WTC11 (cell line): ENCODE data around the gene PROK2. TPM values are rescaled to one million over a fixed set of nuclear protein-coding genes. Genes with fewer than 3 reads are reported as not detected.

Experiments
- ATAC-seq: fragments of 200-7000 bp; cut with Tn5 transposase; 2 replicates; pipeline ENCODE4 v1.10.0; 2021; ENCODE audit warnings: mild to moderate bottlenecking, moderate library complexity
- CTCF ChIA-PET: fragments of 300-600 bp; sonication (Branson Sonifier 250); formaldehyde crosslinking; loops from one replicate; lab custom pipeline; 2021; ENCODE audit warnings: antibody characterized with exemption; lab: Charles Lee
- POLR2A ChIA-PET: fragments of 350-600 bp; sonication (Branson Sonifier 250); formaldehyde crosslinking; loops from one replicate; lab custom pipeline; 2021; ENCODE audit warnings: antibody characterized with exemption; lab: Charles Lee
- DNase-seq: peaks from one replicate; pipeline ENCODE4 v3.0.0; 2021; ENCODE audit warnings: low spot score
- H3K27ac Mint-ChIP-seq: 2 replicates; pipeline ENCODE4 v1.8.0; 2021; ENCODE audit warnings: mixed read lengths
- H3K27me3 Mint-ChIP-seq: 2 replicates; pipeline ENCODE4 v1.8.0; 2021; ENCODE audit warnings: low read depth, mild to moderate bottlenecking, moderate library complexity, mixed read lengths
- H3K36me3 Mint-ChIP-seq: 2 replicates; pipeline ENCODE4 v1.8.0; 2021; ENCODE audit warnings: mixed read lengths
- H3K4me1 Mint-ChIP-seq: 2 replicates; pipeline ENCODE4 v1.8.0; 2022; ENCODE audit warnings: mixed read lengths
- H3K4me3 Mint-ChIP-seq: 2 replicates; pipeline ENCODE4 v1.8.0; 2021; ENCODE audit warnings: mild to moderate bottlenecking, moderate library complexity, mixed read lengths
- H3K9me3 Mint-ChIP-seq: 2 replicates; pipeline ENCODE4 v1.8.0; 2021; ENCODE audit warnings: mixed read lengths
- ESRRA ChIP-seq: sonication (generic); formaldehyde crosslinking; IDR thresholded peaks from 2 replicates; pipeline ENCODE4 v1.8.1; 2022; ENCODE audit warnings: mild to moderate bottlenecking, missing genetic modification reagents, borderline replicate concordance
- GABPB1 ChIP-seq: sonication (generic); formaldehyde crosslinking; IDR thresholded peaks from 2 replicates; pipeline ENCODE4 v1.8.1; 2023; ENCODE audit warnings: mild to moderate bottlenecking, missing genetic modification reagents
- HMGXB4 ChIP-seq: sonication (generic); formaldehyde crosslinking; IDR thresholded peaks from 2 replicates; pipeline ENCODE4 v1.8.1; 2023; ENCODE audit warnings: mild to moderate bottlenecking, moderate library complexity, missing genetic modification reagents
- IRF2 ChIP-seq: sonication (generic); formaldehyde crosslinking; IDR thresholded peaks from 2 replicates; pipeline ENCODE4 v1.8.0; 2022; ENCODE audit warnings: low read depth, missing genetic modification reagents, borderline replicate concordance
- MLX ChIP-seq: sonication (generic); formaldehyde crosslinking; IDR thresholded peaks from 2 replicates; pipeline ENCODE4 v1.8.1; 2023; ENCODE audit warnings: mild to moderate bottlenecking, missing genetic modification reagents, moderate library complexity
- NFYB ChIP-seq: sonication (generic); formaldehyde crosslinking; conservative IDR thresholded peaks from 2 replicates; pipeline ENCODE4 v1.8.0; 2022; ENCODE audit warnings: low read depth, missing genetic modification reagents
- PRRX2 ChIP-seq: fragments of 250-450 bp; sonication (Bioruptor Pico); IDR thresholded peaks from 2 replicates; pipeline ENCODE4 v1.8.0; 2021; ENCODE audit warnings: mild to moderate bottlenecking
- RELA ChIP-seq: sonication (generic); formaldehyde crosslinking; IDR thresholded peaks from 2 replicates; pipeline ENCODE4 v1.8.1; 2022; ENCODE audit warnings: missing genetic modification reagents, mild to moderate bottlenecking, borderline replicate concordance
- RORB ChIP-seq: fragments of 250-450 bp; sonication (Bioruptor Pico); IDR thresholded peaks from 2 replicates; pipeline ENCODE4 v1.9.0; 2021; ENCODE audit warnings: mild to moderate bottlenecking
- TCF7 ChIP-seq: sonication (generic); formaldehyde crosslinking; IDR thresholded peaks from 2 replicates; pipeline ENCODE4 v1.8.0; 2022; ENCODE audit warnings: mild to moderate bottlenecking, low read depth, missing genetic modification reagents, moderate library complexity
- TEAD4 ChIP-seq: sonication (generic); formaldehyde crosslinking; IDR thresholded peaks from 2 replicates; pipeline ENCODE4 v1.8.0; 2022; ENCODE audit warnings: mild to moderate bottlenecking, missing genetic modification reagents
- ZBTB43 ChIP-seq: sonication (generic); formaldehyde crosslinking; IDR thresholded peaks from 2 replicates; pipeline ENCODE4 v1.8.1; 2023; ENCODE audit warnings: mild to moderate bottlenecking, missing genetic modification reagents
- ZNF138 ChIP-seq: sonication (generic); formaldehyde crosslinking; conservative IDR thresholded peaks from 2 replicates; pipeline ENCODE4 v1.8.1; 2022; ENCODE audit warnings: mild to moderate bottlenecking, moderate library complexity, missing genetic modification reagents
- ZNF219 ChIP-seq: sonication (generic); formaldehyde crosslinking; IDR thresholded peaks from 2 replicates; pipeline ENCODE4 v1.8.0; 2023; ENCODE audit warnings: missing genetic modification reagents, mild to moderate bottlenecking, borderline replicate concordance
- ZNF232 ChIP-seq: sonication (generic); formaldehyde crosslinking; IDR thresholded peaks from 2 replicates; pipeline ENCODE4 v1.8.0; 2022; ENCODE audit warnings: mild to moderate bottlenecking, missing genetic modification reagents
- ZNF317 ChIP-seq: sonication (generic); formaldehyde crosslinking; IDR thresholded peaks from 2 replicates; pipeline ENCODE4 v1.8.1; 2023; ENCODE audit warnings: low read depth, mild to moderate bottlenecking, moderate library complexity, missing genetic modification reagents, borderline replicate concordance
- ZNF416 ChIP-seq: fragments of 250-450 bp; sonication (Bioruptor Pico); IDR thresholded peaks from 2 replicates; pipeline ENCODE4 v1.9.0; 2021; ENCODE audit warnings: mild to moderate bottlenecking, inconsistent platforms
- total RNA-seq: library from RNA; stranded (reverse); gene quantifications from 3 replicates; pipeline ENCODE4 v1.2.3, GENCODE V29; 2021
- TF ChIP-seq, protein P1 (sequence below): sonication (generic); formaldehyde crosslinking; IDR thresholded peaks from 2 replicates; pipeline ENCODE4 v1.8.1; 2022; ENCODE audit warnings: low read depth, missing genetic modification reagents, borderline replicate concordance
- TF ChIP-seq, protein P2 (sequence below): sonication (generic); formaldehyde crosslinking; IDR thresholded peaks from 2 replicates; pipeline ENCODE4 v1.8.0; 2022; ENCODE audit warnings: missing genetic modification reagents
- TF ChIP-seq, protein P3 (sequence below): fragments of 200-600 bp; IDR thresholded peaks from 2 replicates; pipeline ENCODE4 v1.8.0; 2022; ENCODE audit warnings: antibody characterized with exemption
- TF ChIP-seq, protein P4 (sequence below): fragments of 250-450 bp; sonication (Bioruptor Pico); IDR thresholded peaks from 2 replicates; pipeline ENCODE4 v2.1.2; 2022; ENCODE audit warnings: mild to moderate bottlenecking, moderate library complexity
- TF ChIP-seq, protein P5 (sequence below): sonication (generic); formaldehyde crosslinking; IDR thresholded peaks from 2 replicates; pipeline ENCODE4 v1.8.0; 2023; ENCODE audit warnings: missing genetic modification reagents

The PROK2 gene
- total RNA-seq, 1 experiment from 2014 or later = 0.92 TPM

DNA sequence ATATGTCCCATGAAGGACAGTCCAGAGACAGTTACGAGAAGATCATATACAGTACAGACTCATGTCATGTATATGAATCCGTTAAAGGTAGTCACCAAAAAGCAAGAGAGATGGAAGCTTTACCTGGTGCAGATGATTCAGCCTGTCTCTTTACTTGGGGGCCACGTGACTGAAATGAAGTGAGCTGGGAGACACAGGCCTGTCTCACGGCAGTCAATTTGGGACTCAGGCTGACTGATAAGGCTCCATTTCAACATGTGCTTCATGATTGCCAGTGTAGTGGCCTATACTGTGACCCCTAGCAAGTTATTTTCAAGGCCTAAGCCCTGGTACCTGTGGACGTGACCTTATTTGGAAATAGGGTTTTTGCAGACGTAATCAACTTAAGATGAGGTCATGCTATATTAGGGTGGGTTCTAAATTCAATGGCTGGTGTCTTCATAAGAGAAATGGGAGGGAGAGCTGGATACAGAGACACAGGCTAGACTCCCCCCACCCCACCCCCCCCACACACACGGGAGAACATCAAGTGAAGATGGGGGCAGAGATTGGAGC is 3.0 kb upstream of the PROK2 start:
- ChIA-PET POLR2A (no interaction called here), CTCF (interaction anchor here (3.2 kb wide), 1 partner anchor 58 kb away, joined by 13 read pairs; no protein-coding TSS in a partner anchor)
- Mint-ChIP-seq H3K36me3 (no peaks in the 10 kb centered on the region), H3K4me1 (peaks cover 28% of the 10 kb centered on the region), H3K9me3 (no peaks in the 10 kb centered on the region), H3K27me3 (peaks cover 53% of the 10 kb centered on the region), H3K4me3 (no peak overlapping the region), H3K27ac (no peak overlapping the region)
- no peak for DNase-seq
- TF ChIP-seq, protein P1, sequence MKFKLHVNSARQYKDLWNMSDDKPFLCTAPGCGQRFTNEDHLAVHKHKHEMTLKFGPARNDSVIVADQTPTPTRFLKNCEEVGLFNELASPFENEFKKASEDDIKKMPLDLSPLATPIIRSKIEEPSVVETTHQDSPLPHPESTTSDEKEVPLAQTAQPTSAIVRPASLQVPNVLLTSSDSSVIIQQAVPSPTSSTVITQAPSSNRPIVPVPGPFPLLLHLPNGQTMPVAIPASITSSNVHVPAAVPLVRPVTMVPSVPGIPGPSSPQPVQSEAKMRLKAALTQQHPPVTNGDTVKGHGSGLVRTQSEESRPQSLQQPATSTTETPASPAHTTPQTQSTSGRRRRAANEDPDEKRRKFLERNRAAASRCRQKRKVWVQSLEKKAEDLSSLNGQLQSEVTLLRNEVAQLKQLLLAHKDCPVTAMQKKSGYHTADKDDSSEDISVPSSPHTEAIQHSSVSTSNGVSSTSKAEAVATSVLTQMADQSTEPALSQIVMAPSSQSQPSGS (CRISPR knock-in tag) = no peak
- TF ChIP-seq, protein P2, sequence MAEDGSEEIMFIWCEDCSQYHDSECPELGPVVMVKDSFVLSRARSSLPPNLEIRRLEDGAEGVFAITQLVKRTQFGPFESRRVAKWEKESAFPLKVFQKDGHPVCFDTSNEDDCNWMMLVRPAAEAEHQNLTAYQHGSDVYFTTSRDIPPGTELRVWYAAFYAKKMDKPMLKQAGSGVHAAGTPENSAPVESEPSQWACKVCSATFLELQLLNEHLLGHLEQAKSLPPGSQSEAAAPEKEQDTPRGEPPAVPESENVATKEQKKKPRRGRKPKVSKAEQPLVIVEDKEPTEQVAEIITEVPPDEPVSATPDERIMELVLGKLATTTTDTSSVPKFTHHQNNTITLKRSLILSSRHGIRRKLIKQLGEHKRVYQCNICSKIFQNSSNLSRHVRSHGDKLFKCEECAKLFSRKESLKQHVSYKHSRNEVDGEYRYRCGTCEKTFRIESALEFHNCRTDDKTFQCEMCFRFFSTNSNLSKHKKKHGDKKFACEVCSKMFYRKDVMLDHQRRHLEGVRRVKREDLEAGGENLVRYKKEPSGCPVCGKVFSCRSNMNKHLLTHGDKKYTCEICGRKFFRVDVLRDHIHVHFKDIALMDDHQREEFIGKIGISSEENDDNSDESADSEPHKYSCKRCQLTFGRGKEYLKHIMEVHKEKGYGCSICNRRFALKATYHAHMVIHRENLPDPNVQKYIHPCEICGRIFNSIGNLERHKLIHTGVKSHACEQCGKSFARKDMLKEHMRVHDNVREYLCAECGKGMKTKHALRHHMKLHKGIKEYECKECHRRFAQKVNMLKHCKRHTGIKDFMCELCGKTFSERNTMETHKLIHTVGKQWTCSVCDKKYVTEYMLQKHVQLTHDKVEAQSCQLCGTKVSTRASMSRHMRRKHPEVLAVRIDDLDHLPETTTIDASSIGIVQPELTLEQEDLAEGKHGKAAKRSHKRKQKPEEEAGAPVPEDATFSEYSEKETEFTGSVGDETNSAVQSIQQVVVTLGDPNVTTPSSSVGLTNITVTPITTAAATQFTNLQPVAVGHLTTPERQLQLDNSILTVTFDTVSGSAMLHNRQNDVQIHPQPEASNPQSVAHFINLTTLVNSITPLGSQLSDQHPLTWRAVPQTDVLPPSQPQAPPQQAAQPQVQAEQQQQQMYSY (CRISPR knock-in tag) = no peak
- no peak for TF ChIP-seq ZBTB43 (CRISPR knock-in tag)
- no peak for TF ChIP-seq TCF7 (CRISPR knock-in tag)
- no peak for TF ChIP-seq RORB (CRISPR knock-in tag)
- TF ChIP-seq, protein P3, sequence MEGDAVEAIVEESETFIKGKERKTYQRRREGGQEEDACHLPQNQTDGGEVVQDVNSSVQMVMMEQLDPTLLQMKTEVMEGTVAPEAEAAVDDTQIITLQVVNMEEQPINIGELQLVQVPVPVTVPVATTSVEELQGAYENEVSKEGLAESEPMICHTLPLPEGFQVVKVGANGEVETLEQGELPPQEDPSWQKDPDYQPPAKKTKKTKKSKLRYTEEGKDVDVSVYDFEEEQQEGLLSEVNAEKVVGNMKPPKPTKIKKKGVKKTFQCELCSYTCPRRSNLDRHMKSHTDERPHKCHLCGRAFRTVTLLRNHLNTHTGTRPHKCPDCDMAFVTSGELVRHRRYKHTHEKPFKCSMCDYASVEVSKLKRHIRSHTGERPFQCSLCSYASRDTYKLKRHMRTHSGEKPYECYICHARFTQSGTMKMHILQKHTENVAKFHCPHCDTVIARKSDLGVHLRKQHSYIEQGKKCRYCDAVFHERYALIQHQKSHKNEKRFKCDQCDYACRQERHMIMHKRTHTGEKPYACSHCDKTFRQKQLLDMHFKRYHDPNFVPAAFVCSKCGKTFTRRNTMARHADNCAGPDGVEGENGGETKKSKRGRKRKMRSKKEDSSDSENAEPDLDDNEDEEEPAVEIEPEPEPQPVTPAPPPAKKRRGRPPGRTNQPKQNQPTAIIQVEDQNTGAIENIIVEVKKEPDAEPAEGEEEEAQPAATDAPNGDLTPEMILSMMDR = no peak
- no peak for TF ChIP-seq NFYB (CRISPR knock-in tag)
- TF ChIP-seq TEAD4 (CRISPR knock-in tag) = no peak
- ATAC-seq = no peak

DNA sequence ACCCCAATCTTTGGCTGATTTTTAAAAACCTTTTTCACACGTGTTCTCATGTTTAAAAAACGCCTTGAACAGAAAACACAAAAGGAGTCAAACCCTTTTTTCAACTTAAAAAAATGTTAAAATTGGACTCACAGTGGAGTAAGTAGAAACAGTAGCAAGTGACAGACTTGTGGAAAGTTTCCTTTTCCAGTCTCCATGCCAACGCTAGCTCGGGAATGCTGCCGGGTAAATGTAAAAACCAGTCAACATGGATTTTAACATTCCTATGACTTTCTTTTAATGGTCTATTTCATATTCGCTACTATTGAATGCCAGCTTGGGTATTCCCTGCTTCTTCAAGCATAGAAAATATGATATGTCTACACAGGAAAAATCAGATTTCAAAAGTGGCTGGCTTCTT is 1.6 kb upstream of the PROK2 start:
- Mint-ChIP-seq H3K36me3 (no peaks in the 10 kb centered on the region), H3K9me3 (no peaks in the 10 kb centered on the region), H3K4me3 (peak overlapping the region; percentile 73; the same call in 1 of the 2 replicates), H3K27ac (no peak overlapping the region), H3K27me3 (peaks cover 65% of the 10 kb centered on the region), H3K4me1 (peaks cover 31% of the 10 kb centered on the region)
- ChIA-PET POLR2A (no interaction called here), CTCF (interaction anchor here (3.2 kb wide), 1 partner anchor 57 kb away, joined by 13 read pairs; no protein-coding TSS in a partner anchor)
- ATAC-seq (no peak), DNase-seq (no peak)
- no peak for TF ChIP-seq IRF2 (CRISPR knock-in tag)
- no peak for TF ChIP-seq ZNF232 (CRISPR knock-in tag)
- TF ChIP-seq MLX (CRISPR knock-in tag) = no peak
- TF ChIP-seq RELA (CRISPR knock-in tag) = no peak
- no peak for TF ChIP-seq ZNF219 (CRISPR knock-in tag)
- no peak for TF ChIP-seq ZNF138
- TF ChIP-seq, protein P4, sequence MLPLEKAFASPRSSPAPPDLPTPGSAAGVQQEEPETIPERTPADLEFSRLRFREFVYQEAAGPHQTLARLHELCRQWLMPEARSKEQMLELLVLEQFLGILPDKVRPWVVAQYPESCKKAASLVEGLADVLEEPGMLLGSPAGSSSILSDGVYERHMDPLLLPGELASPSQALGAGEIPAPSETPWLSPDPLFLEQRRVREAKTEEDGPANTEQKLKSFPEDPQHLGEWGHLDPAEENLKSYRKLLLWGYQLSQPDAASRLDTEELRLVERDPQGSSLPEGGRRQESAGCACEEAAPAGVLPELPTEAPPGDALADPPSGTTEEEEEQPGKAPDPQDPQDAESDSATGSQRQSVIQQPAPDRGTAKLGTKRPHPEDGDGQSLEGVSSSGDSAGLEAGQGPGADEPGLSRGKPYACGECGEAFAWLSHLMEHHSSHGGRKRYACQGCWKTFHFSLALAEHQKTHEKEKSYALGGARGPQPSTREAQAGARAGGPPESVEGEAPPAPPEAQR (CRISPR knock-in tag) = no peak
- no peak for TF ChIP-seq ZNF416 (CRISPR knock-in tag)
- no peak for TF ChIP-seq ESRRA (CRISPR knock-in tag)
- TF ChIP-seq HMGXB4 (CRISPR knock-in tag) = no peak
- TF ChIP-seq, protein P5, sequence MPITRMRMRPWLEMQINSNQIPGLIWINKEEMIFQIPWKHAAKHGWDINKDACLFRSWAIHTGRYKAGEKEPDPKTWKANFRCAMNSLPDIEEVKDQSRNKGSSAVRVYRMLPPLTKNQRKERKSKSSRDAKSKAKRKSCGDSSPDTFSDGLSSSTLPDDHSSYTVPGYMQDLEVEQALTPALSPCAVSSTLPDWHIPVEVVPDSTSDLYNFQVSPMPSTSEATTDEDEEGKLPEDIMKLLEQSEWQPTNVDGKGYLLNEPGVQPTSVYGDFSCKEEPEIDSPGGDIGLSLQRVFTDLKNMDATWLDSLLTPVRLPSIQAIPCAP (CRISPR knock-in tag) = no peak
- TF ChIP-seq GABPB1 (CRISPR knock-in tag) = no peak
- no peak for TF ChIP-seq PRRX2 (CRISPR knock-in tag)
- no peak for TF ChIP-seq ZNF317 (CRISPR knock-in tag)
